H9 (cell line): ENCODE measurements around the gene TRPV6. TPM values are rescaled to one million over a fixed set of nuclear protein-coding genes. Genes with fewer than 3 reads are reported as not detected.

ENCODE experiments used
- DNase-seq: peaks from one replicate; pipeline ENCODE4 v3.0.0-alpha.2; 2017
- H2AFZ ChIP-seq: one replicate; pipeline ENCODE4 v1.6.1; 2013; ENCODE audit warnings: mild to moderate bottlenecking, low read length, control low read depth, moderate library complexity
- H2AK5ac ChIP-seq: 2 replicates; pipeline ENCODE4 v1.6.1; 2013; ENCODE audit warnings: low read length, control low read depth, mixed read lengths; ENCODE audit not compliant: insufficient read length
- H2BK120ac ChIP-seq: one replicate; pipeline ENCODE4 v1.6.1; 2013; ENCODE audit warnings: low read depth, mild to moderate bottlenecking, low read length, control low read depth, inconsistent platforms; ENCODE audit not compliant: poor library complexity, severe bottlenecking
- H2BK12ac ChIP-seq: 2 replicates; pipeline ENCODE4 v1.6.1; 2013; ENCODE audit warnings: low read length, control low read depth, mixed read lengths, low read depth; ENCODE audit not compliant: insufficient read length
- H2BK15ac ChIP-seq: 2 replicates; pipeline ENCODE4 v1.6.1; 2013; ENCODE audit warnings: low read depth, low read length, control low read depth
- H2BK20ac ChIP-seq: one replicate; pipeline ENCODE4 v1.6.1; 2013; ENCODE audit warnings: low read depth, mild to moderate bottlenecking, low read length, control low read depth, inconsistent platforms; ENCODE audit not compliant: poor library complexity, severe bottlenecking
- H2BK5ac ChIP-seq: 2 replicates; pipeline ENCODE4 v1.6.1; 2013; ENCODE audit warnings: low read length, control low read depth, mixed read lengths; ENCODE audit not compliant: insufficient read length
- H3K14ac ChIP-seq: 2 replicates; pipeline ENCODE4 v1.6.1; 2013; ENCODE audit warnings: low read length, control low read depth; ENCODE audit not compliant: insufficient read depth
- H3K18ac ChIP-seq: 2 replicates; pipeline ENCODE4 v1.6.1; 2013; ENCODE audit warnings: low read depth, mild to moderate bottlenecking, mixed read lengths, low read length, control low read depth; ENCODE audit not compliant: insufficient read length
- H3K23ac ChIP-seq: 2 replicates; pipeline ENCODE4 v1.6.1; 2013; ENCODE audit warnings: low read length, control low read depth, mixed read lengths, low read depth; ENCODE audit not compliant: insufficient read length
- H3K23me2 ChIP-seq: 2 replicates; pipeline ENCODE4 v1.6.1; 2013; ENCODE audit warnings: low read depth, mild to moderate bottlenecking, mixed read lengths, low read length, control low read depth; ENCODE audit not compliant: insufficient read length, poor library complexity, severe bottlenecking
- H3K27ac ChIP-seq: 2 replicates; pipeline ENCODE4 v1.5.1; 2013; ENCODE audit warnings: low read length, control low read depth, mixed read lengths, low read depth; ENCODE audit not compliant: insufficient read length
- H3K27me3 ChIP-seq: 2 replicates; pipeline ENCODE4 v1.6.1; 2013; ENCODE audit warnings: low read length, control low read depth, inconsistent platforms; ENCODE audit not compliant: insufficient read depth
- H3K4ac ChIP-seq: 2 replicates; pipeline ENCODE4 v1.6.1; 2013; ENCODE audit warnings: low read depth, mild to moderate bottlenecking, control low read depth, inconsistent platforms, low read length, moderate library complexity
- H3K4me1 ChIP-seq: 2 replicates; pipeline ENCODE4 v1.6.1; 2013; ENCODE audit warnings: low read length, control low read depth, inconsistent platforms; ENCODE audit not compliant: insufficient read depth
- H3K4me2 ChIP-seq: 2 replicates; pipeline ENCODE4 v1.6.1; 2013; ENCODE audit warnings: low read length, control low read depth, mixed read lengths; ENCODE audit not compliant: insufficient read length, insufficient read depth
- H3K56ac ChIP-seq: 2 replicates; pipeline ENCODE4 v1.6.1; 2013; ENCODE audit warnings: low read depth, mild to moderate bottlenecking, mixed read lengths, low read length, control low read depth; ENCODE audit not compliant: insufficient read length
- H3K79me1 ChIP-seq: 2 replicates; pipeline ENCODE4 v1.6.1; 2013; ENCODE audit warnings: low read depth, mild to moderate bottlenecking, moderate library complexity, low read length, control low read depth, inconsistent platforms; ENCODE audit not compliant: insufficient read depth, poor library complexity, severe bottlenecking
- H3K79me2 ChIP-seq: 2 replicates; pipeline ENCODE4 v1.6.1; 2013; ENCODE audit warnings: low read length, control low read depth, inconsistent platforms; ENCODE audit not compliant: insufficient read depth
- H3K9ac ChIP-seq: 2 replicates; pipeline ENCODE4 v1.6.1; 2013; ENCODE audit warnings: low read length, control low read depth, mixed read lengths; ENCODE audit not compliant: insufficient read length; ENCODE audit errors: extremely low read depth
- H3K9me3 ChIP-seq: one replicate; pipeline ENCODE4 v1.6.1; 2013; ENCODE audit warnings: low read depth, low read length, inconsistent platforms; ENCODE audit not compliant: control insufficient read depth
- H3T11ph ChIP-seq: one replicate; pipeline ENCODE4 v1.6.1; 2013; ENCODE audit warnings: mild to moderate bottlenecking, low read length, control low read depth, inconsistent platforms
- H4K20me1 ChIP-seq: one replicate; pipeline ENCODE4 v1.6.1; 2013; ENCODE audit not compliant: control insufficient read depth, insufficient read length, insufficient read depth
- H4K5ac ChIP-seq: 2 replicates; pipeline ENCODE4 v1.6.1; 2013; ENCODE audit warnings: low read depth, mild to moderate bottlenecking, mixed read lengths, low read length, control low read depth; ENCODE audit not compliant: insufficient read length
- H4K8ac ChIP-seq: replicated peaks from 2 replicates; pipeline ENCODE4 v1.6.1; 2013; ENCODE audit warnings: low read length, control low read depth, mixed read lengths, low read depth; ENCODE audit not compliant: insufficient read length
- H4K91ac ChIP-seq: 2 replicates; pipeline ENCODE4 v1.6.1; 2013; ENCODE audit warnings: low read depth, mild to moderate bottlenecking, moderate library complexity, mixed read lengths, low read length, control low read depth; ENCODE audit not compliant: insufficient read length
- H3K27ac Mint-ChIP-seq, 3 experiments: 2 replicates in 2 of 3; 3 replicates in 1 of 3; pipeline ENCODE4 v1.8.0; 2020 to 2021; ENCODE audit warnings: mixed read lengths in 3 of 3, mild to moderate bottlenecking in 1 of 3, moderate library complexity in 1 of 3
- H3K27me3 Mint-ChIP-seq: 2 replicates; pipeline ENCODE4 v1.8.0; 2021; ENCODE audit warnings: low read depth, mild to moderate bottlenecking, moderate library complexity, mixed read lengths
- H3K36me3 Mint-ChIP-seq, 3 experiments: 2 replicates in 2 of 3; 3 replicates in 1 of 3; pipeline ENCODE4 v1.8.0; 2020 to 2021; ENCODE audit warnings: low read depth in 3 of 3, mixed read lengths in 3 of 3; ENCODE audit not compliant: insufficient read depth in 1 of 3
- H3K4me1 Mint-ChIP-seq, 2 experiments: 2 replicates each; pipeline ENCODE4 v1.8.0; 2020; ENCODE audit warnings: mixed read lengths in 2 of 2
- H3K4me3 Mint-ChIP-seq, 2 experiments: 2 replicates in 1 of 2; 3 replicates in 1 of 2; pipeline ENCODE4 v1.8.0; 2020 to 2021; ENCODE audit warnings: mild to moderate bottlenecking in 2 of 2, mixed read lengths in 2 of 2, moderate library complexity in 1 of 2
- H3K9me3 Mint-ChIP-seq, 2 experiments: 2 replicates in 1 of 2; 3 replicates in 1 of 2; pipeline ENCODE4 v1.8.0; 2020; ENCODE audit warnings: mild to moderate bottlenecking in 2 of 2, mixed read lengths in 2 of 2, moderate library complexity in 1 of 2
- CTCF ChIP-seq: fragments of 200-600 bp; sonication (generic); conservative IDR thresholded peaks from 3 replicates; pipeline ENCODE4 v1.8.0; 2021; ENCODE audit warnings: antibody characterized with exemption, mild to moderate bottlenecking
- WGBS: extraction: QIAGEN DNeasy Blood & Tissue Kit; methylation state at CpG from one replicate; pipeline ENCODE4 v1.1.7; 2013; ENCODE audit warnings: missing lambda C conversion rate, low lambda C conversion rate, mixed read lengths; ENCODE audit not compliant: insufficient read length; ENCODE audit errors: extremely low coverage; 5-methylcytosine and 5-hydroxymethylcytosine counted together
- total RNA-seq: library from RNA; stranded (reverse); gene quantifications from 2 replicates; pipeline ENCODE4 v1.2.1, GENCODE V29; 2021

TRPV6 gene
- total RNA-seq, 1 experiment from 2014 or later, result 0.61 TPM

GRCh38 chr7:142923391-142923790 is 37.8 kb upstream of the TRPV6 start:
- TF ChIP-seq CTCF, result no peak
- H2BK12ac ChIP-seq, result no peak overlapping the region
- no peak overlapping the region for H2BK15ac ChIP-seq
- no peaks in the 10 kb centered on the region for H3K27me3 ChIP-seq
- no peak overlapping the region for H4K5ac ChIP-seq
- Mint-ChIP-seq H3K4me3 (no peak overlapping the region), H3K27me3 (peaks cover 44% of the 10 kb centered on the region), H3K27ac (no peak overlapping the region), H3K9me3 (no peaks in the 10 kb centered on the region), H3K4me1 (no peaks in the 10 kb centered on the region), H3K36me3 (no peaks in the 10 kb centered on the region; a peak in 1 of 7 replicates)
- H3K27ac ChIP-seq, result no peak overlapping the region
- no peak overlapping the region for H3K18ac ChIP-seq
- H2BK120ac ChIP-seq, result no peak overlapping the region
- H3K14ac ChIP-seq, result no peak overlapping the region
- no peak overlapping the region for H3K56ac ChIP-seq
- DNase-seq, result no peak
- no peaks in the 10 kb centered on the region for H4K20me1 ChIP-seq
- no peak overlapping the region for H3K23ac ChIP-seq
- no peak overlapping the region for H3K4ac ChIP-seq
- WGBS, result no CpG with 5 or more reads among the region's 2 CpGs
- no peaks in the 10 kb centered on the region for H3K79me2 ChIP-seq
- H3T11ph ChIP-seq, result no peak overlapping the region
- H3K4me2 ChIP-seq, result no peak overlapping the region
- H2AFZ ChIP-seq, result no peak overlapping the region
- H2BK5ac ChIP-seq, result no peak overlapping the region
- no peaks in the 10 kb centered on the region for H3K9me3 ChIP-seq
- no peak overlapping the region for H2BK20ac ChIP-seq
- no peak overlapping the region for H4K91ac ChIP-seq
- H2AK5ac ChIP-seq, result no peak overlapping the region
- H3K9ac ChIP-seq, result no peak overlapping the region
- H4K8ac ChIP-seq, result no peak overlapping the region
- H3K4me1 ChIP-seq, result no peaks in the 10 kb centered on the region
- H3K23me2 ChIP-seq, result no peaks in the 10 kb centered on the region
- no peaks in the 10 kb centered on the region for H3K79me1 ChIP-seq
